GM12892 (cell line): Measurements from ENCODE around the gene CERS4.

Experiments
- POLR2A ChIP-seq: IDR thresholded peaks from 2 replicates; pipeline ENCODE4 v1.6.1; 2011; ENCODE audit warnings: low read depth, low read length, control low read depth
- TAF1 ChIP-seq: IDR thresholded peaks from 2 replicates; pipeline ENCODE4 v1.6.1; 2011; ENCODE audit warnings: low read depth, mild to moderate bottlenecking, control low read depth, low read length, borderline replicate concordance

DNA sequence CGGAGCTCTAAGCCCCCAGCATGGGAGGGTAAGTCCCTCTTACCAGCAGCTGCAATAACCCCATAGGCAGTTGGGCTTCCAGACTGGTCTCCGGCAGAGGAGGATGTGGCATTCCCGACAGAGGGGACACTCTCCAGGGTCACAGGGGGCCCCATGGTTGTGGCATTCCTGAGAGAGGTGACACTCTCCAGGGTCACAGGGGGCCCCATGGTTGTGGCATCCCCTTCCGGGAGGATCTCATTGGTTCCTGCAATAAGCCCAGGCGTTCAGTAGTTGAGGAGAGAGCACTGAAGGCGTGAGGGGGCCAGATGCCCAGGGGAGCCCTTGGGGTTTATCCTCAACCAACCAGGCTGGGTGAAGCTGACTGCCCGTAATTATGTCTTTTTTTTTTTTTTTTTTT is 93.6 kb downstream of the CERS4 start:
- TF ChIP-seq TAF1 (no peak), POLR2A (no peak)
